SK-N-MC (cell line): ENCODE results near the gene OLFM4.

ENCODE experiments used
- DNase-seq: peaks from one replicate; pipeline ENCODE4 v3.0.0-alpha.2; 2011; ENCODE audit warnings: low read depth, low spot score
- H3K27ac ChIP-seq: fragments of 200-600 bp; sonication (generic); 2 replicates; pipeline ENCODE4 v1.5.1; 2016; ENCODE audit warnings: mixed run types
- H3K36me3 ChIP-seq: fragments of 200-600 bp; sonication (generic); 2 replicates; pipeline ENCODE4 v1.6.1; 2017; ENCODE audit warnings: antibody characterized with exemption, low read length, mixed read lengths; ENCODE audit not compliant: insufficient read depth
- H3K4me3 ChIP-seq: fragments of 200-600 bp; sonication (generic); 2 replicates; pipeline ENCODE4 v1.5.1; 2016
- H3K9ac ChIP-seq: fragments of 200-600 bp; sonication (generic); 2 replicates; pipeline ENCODE4 v1.8.0; 2017; ENCODE audit warnings: mixed run types, mixed read lengths; ENCODE audit not compliant: insufficient read length
- H3K9me3 ChIP-seq: fragments of 200-600 bp; sonication (generic); 2 replicates; pipeline ENCODE4 v1.6.1; 2017; ENCODE audit warnings: low read depth, mild to moderate bottlenecking, antibody characterized with exemption, low read length, moderate library complexity, mixed read lengths
- EZH2 ChIP-seq: fragments of 200-600 bp; sonication (generic); IDR thresholded peaks from one replicate; pipeline ENCODE4 v1.6.1; 2017; ENCODE audit warnings: antibody characterized with exemption
- FOXP2 ChIP-seq: optimal IDR thresholded peaks from 2 replicates; pipeline ENCODE3; 2011; ENCODE audit warnings: mild to moderate bottlenecking, moderate library complexity; ENCODE audit not compliant: insufficient read depth; ENCODE audit errors: extremely low read length, control extremely low read depth
- POLR2AphosphoS5 ChIP-seq: IDR thresholded peaks from 2 replicates; pipeline ENCODE4 v1.6.1; 2012; ENCODE audit warnings: mild to moderate bottlenecking, low read depth, low read length, borderline replicate concordance

The OLFM4 gene

DNA sequence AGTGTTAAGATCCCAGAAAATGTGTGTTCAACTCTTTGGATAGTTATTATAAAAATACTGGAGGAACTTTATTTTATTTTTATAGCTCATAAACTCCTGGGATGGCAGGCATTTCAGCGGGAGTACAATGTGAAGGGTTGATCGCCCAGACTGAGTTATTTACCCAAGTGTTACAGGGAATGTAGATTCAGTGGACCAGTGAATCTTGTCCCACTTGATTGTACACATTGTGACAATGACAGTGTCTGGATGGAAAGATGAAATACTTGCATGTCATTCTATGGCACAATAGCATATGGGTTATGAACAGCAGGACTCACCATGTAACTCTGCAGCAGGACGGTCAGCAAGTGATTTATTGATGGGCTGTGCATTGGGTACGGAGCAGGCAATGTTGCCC is 20.3 kb downstream of the OLFM4 start:
- H3K4me3 ChIP-seq = no peak overlapping the region
- TF ChIP-seq POLR2AphosphoS5 = no peak
- TF ChIP-seq FOXP2 = no peak
- TF ChIP-seq EZH2 = no peak
- no peak for DNase-seq
- no peaks in the 10 kb centered on the region for H3K9me3 ChIP-seq
- H3K27ac ChIP-seq = no peak overlapping the region
- no peak overlapping the region for H3K9ac ChIP-seq
- H3K36me3 ChIP-seq = no peaks in the 10 kb centered on the region

DNA sequence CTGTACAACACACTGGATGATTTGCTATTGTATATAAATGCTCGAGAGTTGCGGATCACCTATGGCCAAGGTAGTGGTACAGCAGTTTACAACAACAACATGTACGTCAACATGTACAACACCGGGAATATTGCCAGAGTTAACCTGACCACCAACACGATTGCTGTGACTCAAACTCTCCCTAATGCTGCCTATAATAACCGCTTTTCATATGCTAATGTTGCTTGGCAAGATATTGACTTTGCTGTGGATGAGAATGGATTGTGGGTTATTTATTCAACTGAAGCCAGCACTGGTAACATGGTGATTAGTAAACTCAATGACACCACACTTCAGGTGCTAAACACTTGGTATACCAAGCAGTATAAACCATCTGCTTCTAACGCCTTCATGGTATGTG is 21.5 kb downstream of the OLFM4 start:
- no peaks in the 10 kb centered on the region for H3K36me3 ChIP-seq
- DNase-seq = no peak
- no peak overlapping the region for H3K9ac ChIP-seq
- no peak overlapping the region for H3K4me3 ChIP-seq
- H3K27ac ChIP-seq = no peak overlapping the region
- H3K9me3 ChIP-seq = no peaks in the 10 kb centered on the region
- no peak for TF ChIP-seq POLR2AphosphoS5
- no peak for TF ChIP-seq EZH2
- no peak for TF ChIP-seq FOXP2

DNA sequence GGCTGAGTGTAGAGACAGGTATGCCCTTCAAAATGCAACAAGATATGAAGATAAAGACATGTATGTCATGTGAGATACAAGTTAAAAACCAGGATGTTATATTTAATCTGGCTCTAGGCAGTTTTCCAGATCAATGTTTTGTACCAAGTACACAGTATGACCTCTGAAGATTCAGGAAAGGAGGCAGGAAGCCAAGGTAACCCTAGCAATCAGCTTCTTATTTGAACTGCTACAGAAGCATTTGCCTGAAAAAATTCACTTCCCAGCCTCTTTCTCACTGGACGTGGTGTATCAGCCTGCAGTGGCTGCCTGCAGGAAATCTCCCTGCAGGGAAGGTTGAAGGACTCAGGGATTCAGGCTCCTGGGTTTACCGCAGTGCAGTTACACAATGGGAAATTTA is 24.1 kb downstream of the OLFM4 start:
- H3K27ac ChIP-seq = no peak overlapping the region
- H3K9me3 ChIP-seq = no peaks in the 10 kb centered on the region
- no peaks in the 10 kb centered on the region for H3K36me3 ChIP-seq
- H3K4me3 ChIP-seq = no peak overlapping the region
- DNase-seq = no peak
- TF ChIP-seq EZH2 (no peak), POLR2AphosphoS5 (no peak), FOXP2 (no peak)
- no peak overlapping the region for H3K9ac ChIP-seq

DNA sequence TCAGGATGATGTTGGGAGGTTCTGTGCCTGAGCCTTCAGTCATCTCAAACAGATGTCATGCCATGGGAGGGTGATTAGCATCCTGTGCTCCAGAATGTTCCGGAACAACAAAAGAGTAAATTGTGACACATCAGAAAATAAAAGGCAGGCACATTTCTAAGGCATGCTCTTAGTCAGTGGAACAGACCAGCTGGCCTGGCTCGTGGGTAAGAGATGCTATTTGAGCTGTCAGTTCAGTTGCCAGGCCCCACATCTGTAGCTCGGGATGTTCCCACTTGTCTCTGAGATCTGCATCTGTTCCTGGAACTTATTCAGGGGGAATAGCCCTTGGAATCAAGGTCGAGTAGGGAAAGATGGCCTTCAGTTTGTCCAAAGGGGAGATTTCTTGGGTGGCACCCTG is 26.0 kb downstream of the OLFM4 start:
- no peaks in the 10 kb centered on the region for H3K36me3 ChIP-seq
- H3K27ac ChIP-seq = no peak overlapping the region
- DNase-seq = no peak
- H3K9ac ChIP-seq = no peak overlapping the region
- no peaks in the 10 kb centered on the region for H3K9me3 ChIP-seq
- no peak for TF ChIP-seq FOXP2
- no peak for TF ChIP-seq POLR2AphosphoS5
- no peak for TF ChIP-seq EZH2
- H3K4me3 ChIP-seq = no peak overlapping the region

DNA sequence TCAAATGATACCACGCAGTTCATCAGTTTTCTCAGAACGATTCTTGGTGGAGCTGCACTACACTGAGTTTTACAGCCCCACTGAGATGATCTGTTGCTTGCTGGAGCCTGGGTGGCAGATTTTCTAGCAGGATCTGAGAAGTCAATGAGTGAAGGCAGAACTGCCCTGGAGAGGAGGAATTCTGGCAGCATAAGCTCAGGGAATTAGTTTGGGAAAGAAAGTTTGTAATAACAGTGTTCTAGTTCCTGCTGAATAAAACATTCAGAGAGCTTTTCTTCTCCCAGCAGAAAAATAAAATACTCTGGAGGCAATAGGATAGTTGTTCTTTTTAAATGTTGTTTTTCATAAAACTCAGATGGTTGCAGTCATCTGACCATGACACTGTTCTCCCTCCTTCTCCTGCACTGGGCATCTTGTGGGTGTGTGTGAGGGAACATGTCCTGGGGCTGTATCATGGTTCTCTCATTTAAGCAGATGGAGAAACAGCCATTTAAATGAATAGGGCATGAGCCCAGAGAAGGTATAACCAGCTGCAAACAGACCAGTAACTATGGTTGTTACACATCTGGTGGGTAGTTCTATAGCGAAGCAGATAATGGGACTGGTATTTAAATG is 29.6 kb downstream of the OLFM4 start:
- H3K9ac ChIP-seq = no peak overlapping the region
- no peak for DNase-seq
- no peaks in the 10 kb centered on the region for H3K9me3 ChIP-seq
- H3K27ac ChIP-seq = no peak overlapping the region
- no peak overlapping the region for H3K4me3 ChIP-seq
- no peaks in the 10 kb centered on the region for H3K36me3 ChIP-seq
- no peak for TF ChIP-seq FOXP2
- no peak for TF ChIP-seq EZH2
- TF ChIP-seq POLR2AphosphoS5 = no peak

DNA sequence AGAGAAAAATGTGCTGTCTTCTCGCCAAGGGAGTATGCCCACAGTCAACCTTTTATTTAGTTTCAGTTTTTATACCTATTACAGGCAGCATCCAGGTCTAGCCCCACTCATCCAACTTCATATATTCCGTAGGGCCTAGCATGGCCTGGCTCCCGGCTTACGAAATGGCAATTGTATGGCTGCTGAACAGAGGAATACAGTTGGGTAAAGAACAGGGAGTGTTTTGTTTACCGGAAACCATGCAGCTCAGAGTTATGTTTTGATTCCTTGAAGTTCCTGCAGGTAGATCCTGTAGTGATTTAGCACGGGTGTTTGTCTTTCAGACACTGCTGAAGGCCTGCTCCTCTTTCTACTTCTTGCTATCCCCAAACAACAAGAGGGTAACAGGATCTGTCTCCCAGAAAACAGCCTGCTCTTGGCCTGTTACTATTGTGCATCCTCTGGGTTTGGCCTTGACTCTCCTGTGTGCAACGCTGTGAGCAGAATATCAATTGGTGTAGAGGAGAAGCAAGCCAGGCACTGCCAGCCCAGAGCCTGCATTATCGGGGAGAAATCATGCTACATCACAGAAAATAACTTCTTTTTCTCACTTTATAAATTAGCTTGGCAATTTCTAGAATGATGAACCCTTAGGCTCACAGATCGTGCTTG is 32.4 kb downstream of the OLFM4 start:
- Histone ChIP-seq H3K27ac (no peak overlapping the region), H3K9me3 (no peaks in the 10 kb centered on the region), H3K9ac (no peak overlapping the region), H3K36me3 (no peaks in the 10 kb centered on the region), H3K4me3 (no peak overlapping the region)
- TF ChIP-seq POLR2AphosphoS5 (no peak), FOXP2 (no peak), EZH2 (no peak)
- DNase-seq = no peak

DNA sequence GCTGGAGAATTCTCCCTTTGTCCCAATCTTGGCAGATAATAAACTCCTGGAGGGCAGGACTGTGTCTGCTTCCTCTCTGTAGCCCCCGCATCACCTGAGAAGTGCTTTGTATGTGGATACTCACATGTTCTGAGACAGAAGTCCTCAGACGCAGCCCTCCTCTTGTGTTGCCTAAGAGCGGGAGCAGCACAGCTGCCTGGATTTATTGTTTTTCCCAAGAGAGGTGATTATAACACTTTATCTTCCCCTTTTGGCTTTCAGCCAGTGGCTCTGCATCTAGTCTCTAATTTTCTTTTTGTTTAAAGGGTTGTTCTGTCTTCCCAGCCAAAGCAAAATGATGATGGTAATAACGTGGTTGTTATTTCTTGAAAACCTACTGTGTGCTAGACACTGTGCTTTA is 36.1 kb downstream of the OLFM4 start:
- Histone ChIP-seq H3K36me3 (no peaks in the 10 kb centered on the region), H3K9ac (no peak overlapping the region), H3K9me3 (no peaks in the 10 kb centered on the region), H3K27ac (no peak overlapping the region), H3K4me3 (no peak overlapping the region)
- DNase-seq = no peak
- TF ChIP-seq FOXP2 (no peak), POLR2AphosphoS5 (no peak), EZH2 (no peak)

DNA sequence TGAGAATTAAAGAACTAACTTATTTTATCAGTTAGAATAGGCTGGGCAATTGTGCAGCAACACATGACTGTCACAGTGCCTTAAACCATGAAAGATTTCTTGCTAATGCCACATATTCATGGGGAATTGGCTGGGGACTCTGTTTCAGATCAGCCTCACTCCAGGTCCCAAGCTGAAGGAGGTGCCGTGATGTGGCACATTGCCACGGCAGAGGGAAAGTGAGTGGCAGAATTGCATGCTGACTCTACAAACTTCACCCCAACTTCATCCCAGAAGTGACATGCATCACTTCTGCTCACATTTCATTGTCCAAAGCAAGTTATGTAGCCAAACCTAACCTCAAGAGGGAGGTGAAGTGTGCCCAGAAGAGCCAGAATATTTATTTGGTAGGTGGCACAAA is 37.8 kb downstream of the OLFM4 start:
- DNase-seq = no peak
- no peak overlapping the region for H3K4me3 ChIP-seq
- no peaks in the 10 kb centered on the region for H3K9me3 ChIP-seq
- H3K27ac ChIP-seq = no peak overlapping the region
- no peak overlapping the region for H3K9ac ChIP-seq
- TF ChIP-seq EZH2 (no peak), POLR2AphosphoS5 (no peak), FOXP2 (no peak)
- H3K36me3 ChIP-seq = no peaks in the 10 kb centered on the region

DNA sequence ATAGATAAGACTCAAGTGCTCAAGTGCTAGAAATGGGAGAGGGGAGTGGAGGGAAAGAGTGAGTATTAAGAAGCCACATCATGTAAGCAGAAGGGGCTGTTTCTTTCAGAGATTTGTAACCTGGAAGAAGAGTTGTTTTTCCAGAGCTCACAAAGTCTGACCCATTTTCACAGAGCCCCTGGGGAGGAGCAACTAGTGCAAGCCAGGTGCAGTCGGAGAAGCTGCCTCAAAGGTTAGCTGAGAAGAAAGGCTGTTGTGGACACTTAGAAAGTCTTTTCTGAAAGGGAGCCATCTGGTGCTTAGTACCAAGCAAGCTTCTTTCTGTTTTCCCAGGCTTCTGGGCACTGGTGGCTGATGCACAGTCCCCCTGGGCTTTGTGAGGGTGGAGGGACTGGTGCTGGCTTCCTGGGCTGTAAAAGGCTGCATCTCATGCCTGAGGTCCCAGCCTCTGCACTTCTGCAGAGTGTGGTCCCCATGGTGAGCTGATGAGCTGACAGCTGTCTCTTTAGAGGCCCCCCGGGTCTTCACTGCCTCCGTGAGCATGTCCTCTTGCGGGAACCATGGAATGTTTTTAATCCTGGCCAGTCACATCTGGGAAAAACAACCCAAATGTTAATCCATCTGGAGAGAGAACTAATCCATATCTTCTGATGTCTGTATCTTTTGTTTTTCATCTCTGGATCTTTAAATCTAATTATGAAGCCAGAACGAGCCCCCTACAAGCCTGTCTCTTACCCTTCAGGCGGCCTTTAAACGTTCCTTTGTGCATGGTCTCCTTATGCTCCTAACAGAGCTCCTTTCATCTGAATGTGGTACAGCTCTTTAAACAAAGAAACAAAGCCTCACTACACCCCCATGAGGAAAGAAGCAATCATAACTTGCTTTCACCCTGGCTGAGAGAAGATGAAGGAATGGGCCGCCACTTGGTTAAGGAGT is 40.2 kb downstream of the OLFM4 start:
- TF ChIP-seq FOXP2 (no peak), POLR2AphosphoS5 (no peak), EZH2 (no peak)
- DNase-seq = no peak
- Histone ChIP-seq H3K27ac (no peak overlapping the region), H3K36me3 (no peaks in the 10 kb centered on the region), H3K4me3 (no peak overlapping the region), H3K9ac (no peak overlapping the region), H3K9me3 (no peaks in the 10 kb centered on the region)
